ENCODE results near the gene SNX33.
A peak's percentile ranks its signal among the peaks of the same experiment; 100 is the strongest.
"Not testable (repeated sequence)": the region's sequence is repeated elsewhere in the genome, so short reads cannot be mapped to it uniquely, and the experiment has no call there.

The SNX33 gene

GRCh38 chr15:75662823-75663519 is 15.3 kb downstream of the SNX33 start:
- DNase-seq = no peak

- no peak for DNase-seq
Observed at GRCh38 chr15:75663931-75664421, 16.3 kb downstream of the SNX33 start.

GRCh38 chr15:75666823-75667501 is 19.2 kb downstream of the SNX33 start:
- peak; percentile 99 for DNase-seq

- peak; percentile 43 for DNase-seq
Observed at GRCh38 chr15:75669191-75669878, 21.6 kb downstream of the SNX33 start.

- no peak for DNase-seq
Observed at GRCh38 chr15:75669879-75670212, 22.1 kb downstream of the SNX33 start.

GRCh38 chr15:75671730-75672602 is 24.3 kb downstream of the SNX33 start:
- DNase-seq = peak; percentile 38

- DNase-seq = peak; percentile 85
Observed at GRCh38 chr15:75672646-75673425, 25.1 kb downstream of the SNX33 start.

- DNase-seq = peak; percentile 75
Observed at GRCh38 chr15:75673426-75674235, 25.9 kb downstream of the SNX33 start.

GRCh38 chr15:75674366-75674765 is 26.7 kb downstream of the SNX33 start:
- DNase-seq = no peak

GRCh38 chr15:75675579-75676404 is 28.1 kb downstream of the SNX33 start:
- DNase-seq = no peak

- DNase-seq = no peak
Observed at GRCh38 chr15:75676688-75677464, 29.2 kb downstream of the SNX33 start.

GRCh38 chr15:75677465-75678323 is 30.0 kb downstream of the SNX33 start:
- DNase-seq = no peak

- not testable (repeated sequence) for DNase-seq
Observed at GRCh38 chr15:75678324-75678690, 30.6 kb downstream of the SNX33 start.

- no peak for DNase-seq
Observed at GRCh38 chr15:75680007-75680789, 32.5 kb downstream of the SNX33 start.

GRCh38 chr15:75682181-75683135 is 34.7 kb downstream of the SNX33 start:
- DNase-seq = no peak
